Adrenal gland (tissue), 5 donors: ENCODE results near the gene MAP2K1.

Source experiments
- CTCF ChIP-seq, 6 experiments: fragments of 450-650 bp in 4 of 6; fragments of 200-600 bp in 2 of 6; sonication (generic) in 1 of 6; IDR thresholded peaks; 1 replicate in 5 of 6; 2 replicates in 1 of 6; pipeline versions ENCODE4 v1.5.1 to v1.8.0; 2016 to 2021; ENCODE audit warnings: antibody characterized with exemption in 6 of 6, mild to moderate bottlenecking in 2 of 6, moderate library complexity in 1 of 6
- POLR2A ChIP-seq, 2 donors: fragments of 450-650 bp; IDR thresholded peaks; one replicate each; pipeline ENCODE4 v1.6.1; 2017; ENCODE audit warnings: antibody characterized with exemption in 2 of 2, mild to moderate bottlenecking in 2 of 2, moderate library complexity in 1 of 2
- donor health status: DM: no; HTN: no; CAD: no.

- TF ChIP-seq CTCF (IDR thresholded peaks at IDR 0.05) = no peak
- TF ChIP-seq POLR2A (IDR thresholded peaks at IDR 0.05) = no peak
Measured at GRCh38 chr15:66514586-66514985, 127.9 kb downstream of the MAP2K1 start.
